ENCODE data around the gene TRPM3.

TRPM3 gene

DNA sequence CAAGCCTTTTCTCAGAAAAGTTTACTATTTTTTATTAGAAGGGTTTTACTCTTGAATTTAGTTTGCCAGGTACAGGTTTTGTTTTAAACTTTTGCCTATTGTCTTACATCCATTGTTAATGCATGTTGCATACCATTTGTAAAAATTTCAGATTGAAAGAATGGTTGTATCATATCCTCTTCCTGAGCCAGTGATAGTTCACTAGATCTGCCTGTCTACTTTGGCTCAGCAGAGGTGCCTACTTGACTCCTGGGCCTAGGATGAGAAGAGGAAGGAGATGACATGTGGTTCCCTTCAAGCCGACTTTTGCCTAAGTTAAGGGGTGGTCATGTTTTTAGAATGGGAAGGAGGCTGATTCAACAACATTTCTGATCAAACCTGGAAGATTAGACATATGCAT lies 232.9 kb downstream of the TRPM3 start:
- H4K91ac ChIP-seq (ENCODE audit: low read depth, low read length), result no peak overlapping the region
- H3K36me3 ChIP-seq (ENCODE audit: control insufficient read depth in 1 of 2, insufficient read depth in 2 of 2, low read length in 2 of 2), result no peaks in the 10 kb centered on the region
- no peak overlapping the region for H3K4ac ChIP-seq (ENCODE audit: low read depth, low read length)
- H3K18ac ChIP-seq (ENCODE audit: low read length), result no peak overlapping the region
- no peak overlapping the region for H2BK5ac ChIP-seq (ENCODE audit: low read depth, low read length, poor library complexity)
- H2BK120ac ChIP-seq (ENCODE audit: insufficient read depth, low read length, poor library complexity), result no peak overlapping the region
- H2BK12ac ChIP-seq (ENCODE audit: low read length), result no peak overlapping the region
- H3K9me3 ChIP-seq (ENCODE audit: insufficient read depth, low read depth, low read length), result no peaks in the 10 kb centered on the region
- H3K4me1 ChIP-seq (ENCODE audit: control insufficient read depth in 1 of 2, insufficient read depth in 2 of 2, low read length in 2 of 2), result no peaks in the 10 kb centered on the region
- no peaks in the 10 kb centered on the region for H3K79me2 ChIP-seq (ENCODE audit: control insufficient read depth, insufficient read depth, low read length, poor library complexity)
- no peak overlapping the region for H3K9ac ChIP-seq (ENCODE audit: low read length)
- H2AK5ac ChIP-seq (ENCODE audit: low read length), result no peak overlapping the region
- no peak overlapping the region for H3K14ac ChIP-seq (ENCODE audit: low read length)
- no peak overlapping the region for H3K23ac ChIP-seq (ENCODE audit: low read length)
- no CpG with 5 or more reads among the region's 1 CpG for WGBS (ENCODE audit: extremely low coverage, insufficient coverage, insufficient read length)
- H4K12ac ChIP-seq (ENCODE audit: low read depth, low read length), result no peak overlapping the region
- H3K4me2 ChIP-seq (ENCODE audit: low read length), result no peak overlapping the region
- no peaks in the 10 kb centered on the region for H3K27me3 ChIP-seq (ENCODE audit: insufficient read depth, low read length)
- no peaks in the 10 kb centered on the region for H3K79me1 ChIP-seq (ENCODE audit: low read length)
- no peak overlapping the region for H4K8ac ChIP-seq (ENCODE audit: low read depth, low read length)
- no peak overlapping the region for H2AFZ ChIP-seq (ENCODE audit: insufficient read depth, low read length, poor library complexity)
- H3K27ac ChIP-seq (ENCODE audit: low read depth, low read length), result no peak overlapping the region
- H3K4me3 ChIP-seq (ENCODE audit: low read depth, low read length), result no peak overlapping the region
- no peak for DNase-seq

DNA sequence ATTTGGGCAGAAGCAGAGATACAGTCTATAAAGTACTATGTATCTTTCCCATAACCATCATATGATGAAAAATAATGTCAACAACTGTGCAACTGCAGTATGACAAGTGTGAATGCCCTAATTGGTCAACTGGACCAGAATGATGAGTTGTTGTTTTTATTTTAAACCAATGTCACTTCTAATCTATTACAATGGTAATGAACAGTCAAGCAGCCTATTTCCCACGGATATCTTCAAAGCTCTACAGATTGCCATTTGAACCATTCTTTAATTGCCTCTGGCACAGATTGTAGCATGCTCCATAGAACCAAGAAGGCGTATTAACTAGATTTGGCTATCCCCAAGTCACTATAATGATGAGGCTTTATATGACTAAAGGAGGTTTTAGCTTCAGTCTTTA lies 233.6 kb downstream of the TRPM3 start:
- Histone ChIP-seq H3K4me2 (ENCODE audit: low read length) (no peak overlapping the region), H2AK5ac (ENCODE audit: low read length) (no peak overlapping the region), H3K79me1 (ENCODE audit: low read length) (no peaks in the 10 kb centered on the region), H3K23ac (ENCODE audit: low read length) (no peak overlapping the region), H2BK120ac (ENCODE audit: insufficient read depth, low read length, poor library complexity) (no peak overlapping the region), H3K9ac (ENCODE audit: low read length) (no peak overlapping the region), H3K18ac (ENCODE audit: low read length) (no peak overlapping the region), H3K36me3 (ENCODE audit: control insufficient read depth in 1 of 2, insufficient read depth in 2 of 2, low read length in 2 of 2) (no peaks in the 10 kb centered on the region), H3K79me2 (ENCODE audit: control insufficient read depth, insufficient read depth, low read length, poor library complexity) (no peaks in the 10 kb centered on the region), H2AFZ (ENCODE audit: insufficient read depth, low read length, poor library complexity) (no peak overlapping the region), H3K27me3 (ENCODE audit: insufficient read depth, low read length) (no peaks in the 10 kb centered on the region), H4K8ac (ENCODE audit: low read depth, low read length) (no peak overlapping the region), H2BK12ac (ENCODE audit: low read length) (no peak overlapping the region), H4K91ac (ENCODE audit: low read depth, low read length) (no peak overlapping the region), H3K27ac (ENCODE audit: low read depth, low read length) (no peak overlapping the region), H4K12ac (ENCODE audit: low read depth, low read length) (no peak overlapping the region), H3K14ac (ENCODE audit: low read length) (no peak overlapping the region), H2BK5ac (ENCODE audit: low read depth, low read length, poor library complexity) (no peak overlapping the region), H3K4ac (ENCODE audit: low read depth, low read length) (no peak overlapping the region), H3K4me3 (ENCODE audit: low read depth, low read length) (no peak overlapping the region), H3K9me3 (ENCODE audit: insufficient read depth, low read depth, low read length) (no peaks in the 10 kb centered on the region), H3K4me1 (ENCODE audit: control insufficient read depth in 1 of 2, insufficient read depth in 2 of 2, low read length in 2 of 2) (no peaks in the 10 kb centered on the region)
- no peak for DNase-seq
- WGBS (ENCODE audit: extremely low coverage, insufficient coverage, insufficient read length), result no CpG with 5 or more reads among the region's 2 CpGs

DNA sequence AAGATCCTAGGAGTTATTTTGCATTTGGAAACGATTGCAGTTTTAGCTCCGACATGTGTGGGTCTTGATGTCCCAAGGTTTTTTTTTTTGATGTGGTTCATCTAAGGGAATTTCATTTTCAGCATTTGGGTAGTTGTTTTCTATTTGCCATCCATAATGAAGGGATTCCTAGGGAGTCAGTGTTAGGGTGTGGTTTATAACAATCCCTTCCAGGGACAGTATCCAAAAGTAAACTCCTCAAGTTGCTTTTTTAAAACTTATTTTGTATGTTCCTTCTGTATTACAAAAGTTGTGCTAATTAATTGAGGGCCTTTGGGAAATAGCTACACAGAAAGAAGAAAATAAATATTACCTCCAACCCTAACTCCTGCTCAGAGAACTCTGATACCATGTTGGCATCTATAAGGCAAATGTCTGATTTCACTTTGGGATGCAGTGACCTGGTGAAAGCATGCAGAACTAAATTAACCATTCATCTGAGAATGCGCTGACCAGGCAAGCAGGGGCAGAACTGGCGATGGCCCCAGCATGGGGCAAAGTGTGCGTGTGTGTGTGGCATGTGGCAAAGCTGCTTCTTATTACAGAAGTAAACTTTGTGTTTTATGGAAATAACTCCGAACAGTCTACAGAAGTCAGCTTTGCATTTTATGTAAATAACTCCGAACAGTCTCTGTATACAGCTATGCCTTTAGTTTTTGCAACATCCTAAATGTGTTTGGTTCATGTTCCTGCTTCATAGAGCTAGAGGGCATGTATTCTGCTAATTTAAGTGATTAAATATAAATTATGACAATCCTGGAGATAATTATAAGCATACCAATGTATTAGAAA lies 237.2 kb downstream of the TRPM3 start:
- no peak overlapping the region for H3K27ac ChIP-seq (ENCODE audit: low read depth, low read length)
- WGBS (ENCODE audit: extremely low coverage, insufficient coverage, insufficient read length), result no CpG with 5 or more reads among the region's 7 CpGs

DNA sequence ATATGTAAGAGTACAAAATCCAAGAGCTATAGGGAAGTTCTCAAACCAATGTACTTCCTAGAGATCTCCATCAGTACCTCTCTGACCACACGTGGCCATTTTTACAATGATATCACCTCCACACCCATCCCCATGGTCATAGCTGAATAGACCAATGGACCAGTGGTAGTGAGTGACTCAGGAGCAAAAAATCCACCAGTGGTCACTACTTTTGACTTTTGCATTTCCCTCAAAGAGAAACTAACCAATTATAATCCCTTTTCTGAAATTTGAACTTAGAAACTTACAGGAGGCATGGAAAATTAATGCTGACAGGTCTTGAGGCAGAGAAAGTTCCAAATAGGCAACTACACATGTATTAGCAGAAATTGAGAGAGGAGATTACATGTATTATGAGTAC lies 238.4 kb downstream of the TRPM3 start:
- Histone ChIP-seq H3K9me3 (ENCODE audit: insufficient read depth, low read depth, low read length) (no peaks in the 10 kb centered on the region), H2AFZ (ENCODE audit: insufficient read depth, low read length, poor library complexity) (no peak overlapping the region), H3K27me3 (ENCODE audit: insufficient read depth, low read length) (no peaks in the 10 kb centered on the region), H2BK12ac (ENCODE audit: low read length) (no peak overlapping the region), H3K79me1 (ENCODE audit: low read length) (no peaks in the 10 kb centered on the region), H3K23ac (ENCODE audit: low read length) (no peak overlapping the region), H3K36me3 (ENCODE audit: control insufficient read depth in 1 of 2, insufficient read depth in 2 of 2, low read length in 2 of 2) (no peaks in the 10 kb centered on the region), H3K9ac (ENCODE audit: low read length) (no peak overlapping the region), H3K4me1 (ENCODE audit: control insufficient read depth in 1 of 2, insufficient read depth in 2 of 2, low read length in 2 of 2) (no peaks in the 10 kb centered on the region), H3K18ac (ENCODE audit: low read length) (no peak overlapping the region), H4K91ac (ENCODE audit: low read depth, low read length) (no peak overlapping the region), H3K4ac (ENCODE audit: low read depth, low read length) (no peak overlapping the region), H3K79me2 (ENCODE audit: control insufficient read depth, insufficient read depth, low read length, poor library complexity) (no peaks in the 10 kb centered on the region), H3K27ac (ENCODE audit: low read depth, low read length) (no peak overlapping the region), H2AK5ac (ENCODE audit: low read length) (no peak overlapping the region), H3K14ac (ENCODE audit: low read length) (no peak overlapping the region), H2BK120ac (ENCODE audit: insufficient read depth, low read length, poor library complexity) (no peak overlapping the region), H2BK5ac (ENCODE audit: low read depth, low read length, poor library complexity) (no peak overlapping the region), H3K4me3 (ENCODE audit: low read depth, low read length) (no peak overlapping the region), H4K12ac (ENCODE audit: low read depth, low read length) (no peak overlapping the region), H3K4me2 (ENCODE audit: low read length) (no peak overlapping the region), H4K8ac (ENCODE audit: low read depth, low read length) (no peak overlapping the region)
- WGBS (ENCODE audit: extremely low coverage, insufficient coverage, insufficient read length), result no CpG with 5 or more reads among the region's 1 CpG
- DNase-seq, result no peak

More for the DNA sequence above, 237.2 kb downstream of the TRPM3 start:
- Histone ChIP-seq H2BK5ac (ENCODE audit: low read depth, low read length, poor library complexity) (no peak overlapping the region), H2AFZ (ENCODE audit: insufficient read depth, low read length, poor library complexity) (no peak overlapping the region), H3K4me1 (ENCODE audit: control insufficient read depth in 1 of 2, insufficient read depth in 2 of 2, low read length in 2 of 2) (no peaks in the 10 kb centered on the region), H2BK120ac (ENCODE audit: insufficient read depth, low read length, poor library complexity) (no peak overlapping the region), H3K27me3 (ENCODE audit: insufficient read depth, low read length) (no peaks in the 10 kb centered on the region), H3K79me1 (ENCODE audit: low read length) (no peaks in the 10 kb centered on the region), H4K91ac (ENCODE audit: low read depth, low read length) (no peak overlapping the region), H3K9ac (ENCODE audit: low read length) (no peak overlapping the region), H4K8ac (ENCODE audit: low read depth, low read length) (no peak overlapping the region), H3K18ac (ENCODE audit: low read length) (no peak overlapping the region), H3K36me3 (ENCODE audit: control insufficient read depth in 1 of 2, insufficient read depth in 2 of 2, low read length in 2 of 2) (no peaks in the 10 kb centered on the region), H2BK12ac (ENCODE audit: low read length) (no peak overlapping the region), H2AK5ac (ENCODE audit: low read length) (no peak overlapping the region), H3K4ac (ENCODE audit: low read depth, low read length) (no peak overlapping the region), H3K79me2 (ENCODE audit: control insufficient read depth, insufficient read depth, low read length, poor library complexity) (no peaks in the 10 kb centered on the region), H3K4me2 (ENCODE audit: low read length) (no peak overlapping the region), H3K4me3 (ENCODE audit: low read depth, low read length) (no peak overlapping the region), H3K9me3 (ENCODE audit: insufficient read depth, low read depth, low read length) (no peaks in the 10 kb centered on the region), H4K12ac (ENCODE audit: low read depth, low read length) (no peak overlapping the region), H3K14ac (ENCODE audit: low read length) (no peak overlapping the region), H3K23ac (ENCODE audit: low read length) (no peak overlapping the region)
- DNase-seq, result no peak
